Measurements from ENCODE around the gene PTPRR. TPM values are rescaled to one million over a fixed set of nuclear protein-coding genes. Genes with fewer than 3 reads are reported as not detected.

The PTPRR gene
- total RNA-seq, 1 experiment from 2014 or later, result 0.59 TPM

GRCh38 chr12:70664465-70664881 lies 256.1 kb downstream of the PTPRR start:
- no peaks in the 10 kb centered on the region for H3K27me3 ChIP-seq (ENCODE audit: control insufficient read depth, insufficient read depth, low read length)
- peak; percentile 17 for DNase-seq
- no peaks in the 10 kb centered on the region for H3K36me3 ChIP-seq (replicated peaks; ENCODE audit: control insufficient read depth, insufficient read depth, low read length)
- no peak overlapping the region for H3K4me3 ChIP-seq (ENCODE audit: insufficient read depth, low read depth, low read length)

- no peak for DNase-seq
- no peaks in the 10 kb centered on the region for H3K27me3 ChIP-seq (ENCODE audit: control insufficient read depth, insufficient read depth, low read length)
- H3K4me3 ChIP-seq (ENCODE audit: insufficient read depth, low read depth, low read length), result no peak overlapping the region
- no peaks in the 10 kb centered on the region for H3K36me3 ChIP-seq (replicated peaks; ENCODE audit: control insufficient read depth, insufficient read depth, low read length)
Measured at GRCh38 chr12:70663838-70664237, 256.7 kb downstream of the PTPRR start.

- DNase-seq, result no peak
- no peaks in the 10 kb centered on the region for H3K27me3 ChIP-seq (ENCODE audit: control insufficient read depth, insufficient read depth, low read length)
- H3K36me3 ChIP-seq (replicated peaks; ENCODE audit: control insufficient read depth, insufficient read depth, low read length), result no peaks in the 10 kb centered on the region
- H3K4me3 ChIP-seq (ENCODE audit: insufficient read depth, low read depth, low read length), result no peak overlapping the region
Measured at GRCh38 chr12:70661466-70662161, 258.9 kb downstream of the PTPRR start.

GRCh38 chr12:70660620-70661219 lies 259.8 kb downstream of the PTPRR start:
- DNase-seq, result no peak
- no peak overlapping the region for H3K4me3 ChIP-seq (ENCODE audit: insufficient read depth, low read depth, low read length)
- H3K36me3 ChIP-seq (replicated peaks; ENCODE audit: control insufficient read depth, insufficient read depth, low read length), result no peaks in the 10 kb centered on the region
- H3K27me3 ChIP-seq (ENCODE audit: control insufficient read depth, insufficient read depth, low read length), result no peaks in the 10 kb centered on the region

GRCh38 chr12:70660002-70660604 lies 260.4 kb downstream of the PTPRR start:
- Histone ChIP-seq H3K36me3 (replicated peaks; ENCODE audit: control insufficient read depth, insufficient read depth, low read length) (no peaks in the 10 kb centered on the region), H3K4me3 (ENCODE audit: insufficient read depth, low read depth, low read length) (no peak overlapping the region), H3K27me3 (ENCODE audit: control insufficient read depth, insufficient read depth, low read length) (no peaks in the 10 kb centered on the region)
- DNase-seq, result no peak

GRCh38 chr12:70659077-70659606 lies 261.4 kb downstream of the PTPRR start:
- Histone ChIP-seq H3K36me3 (replicated peaks; ENCODE audit: control insufficient read depth, insufficient read depth, low read length) (no peaks in the 10 kb centered on the region), H3K4me3 (ENCODE audit: insufficient read depth, low read depth, low read length) (no peak overlapping the region), H3K27me3 (ENCODE audit: control insufficient read depth, insufficient read depth, low read length) (no peaks in the 10 kb centered on the region)
- DNase-seq, result no peak

- no peak for DNase-seq
- Histone ChIP-seq H3K27me3 (ENCODE audit: control insufficient read depth, insufficient read depth, low read length) (no peaks in the 10 kb centered on the region), H3K36me3 (replicated peaks; ENCODE audit: control insufficient read depth, insufficient read depth, low read length) (no peaks in the 10 kb centered on the region), H3K4me3 (ENCODE audit: insufficient read depth, low read depth, low read length) (no peak overlapping the region)
Measured at GRCh38 chr12:70657616-70658286, 262.8 kb downstream of the PTPRR start.

GRCh38 chr12:70652451-70652850 lies 268.1 kb downstream of the PTPRR start:
- H3K4me3 ChIP-seq (ENCODE audit: insufficient read depth, low read depth, low read length), result no peak overlapping the region
- H3K27me3 ChIP-seq (ENCODE audit: control insufficient read depth, insufficient read depth, low read length), result no peaks in the 10 kb centered on the region
- H3K36me3 ChIP-seq (replicated peaks; ENCODE audit: control insufficient read depth, insufficient read depth, low read length), result no peaks in the 10 kb centered on the region
- DNase-seq, result no peak

- no peaks in the 10 kb centered on the region for H3K36me3 ChIP-seq (replicated peaks; ENCODE audit: control insufficient read depth, insufficient read depth, low read length)
- DNase-seq, result no peak
- no peak overlapping the region for H3K4me3 ChIP-seq (ENCODE audit: insufficient read depth, low read depth, low read length)
- no peaks in the 10 kb centered on the region for H3K27me3 ChIP-seq (ENCODE audit: control insufficient read depth, insufficient read depth, low read length)
Measured at GRCh38 chr12:70648831-70649230, 271.7 kb downstream of the PTPRR start.

GRCh38 chr12:70648191-70648590 lies 272.3 kb downstream of the PTPRR start:
- Histone ChIP-seq H3K4me3 (ENCODE audit: insufficient read depth, low read depth, low read length) (no peak overlapping the region), H3K36me3 (replicated peaks; ENCODE audit: control insufficient read depth, insufficient read depth, low read length) (no peaks in the 10 kb centered on the region), H3K27me3 (ENCODE audit: control insufficient read depth, insufficient read depth, low read length) (no peaks in the 10 kb centered on the region)
- DNase-seq, result no peak

- DNase-seq, result no peak
- H3K36me3 ChIP-seq (replicated peaks; ENCODE audit: control insufficient read depth, insufficient read depth, low read length), result no peaks in the 10 kb centered on the region
- no peaks in the 10 kb centered on the region for H3K27me3 ChIP-seq (ENCODE audit: control insufficient read depth, insufficient read depth, low read length)
Measured at GRCh38 chr12:70646850-70647249, 273.7 kb downstream of the PTPRR start.

GRCh38 chr12:70645494-70646317 lies 274.8 kb downstream of the PTPRR start:
- Histone ChIP-seq H3K4me3 (ENCODE audit: insufficient read depth, low read depth, low read length) (no peak overlapping the region), H3K36me3 (replicated peaks; ENCODE audit: control insufficient read depth, insufficient read depth, low read length) (no peaks in the 10 kb centered on the region), H3K27me3 (ENCODE audit: control insufficient read depth, insufficient read depth, low read length) (no peaks in the 10 kb centered on the region)
- DNase-seq, result no peak

More at GRCh38 chr12:70646850-70647249, 273.7 kb downstream of the PTPRR start:
- H3K4me3 ChIP-seq (ENCODE audit: insufficient read depth, low read depth, low read length), result no peak overlapping the region

- no peak for DNase-seq
- Histone ChIP-seq H3K4me3 (ENCODE audit: insufficient read depth, low read depth, low read length) (no peak overlapping the region), H3K27me3 (ENCODE audit: control insufficient read depth, insufficient read depth, low read length) (no peaks in the 10 kb centered on the region), H3K36me3 (replicated peaks; ENCODE audit: control insufficient read depth, insufficient read depth, low read length) (no peaks in the 10 kb centered on the region)
Measured at GRCh38 chr12:70644861-70645260, 275.7 kb downstream of the PTPRR start.

GRCh38 chr12:70643939-70644338 lies 276.6 kb downstream of the PTPRR start:
- no peak for DNase-seq
- H3K4me3 ChIP-seq (ENCODE audit: insufficient read depth, low read depth, low read length), result no peak overlapping the region
- no peaks in the 10 kb centered on the region for H3K36me3 ChIP-seq (replicated peaks; ENCODE audit: control insufficient read depth, insufficient read depth, low read length)
- no peaks in the 10 kb centered on the region for H3K27me3 ChIP-seq (ENCODE audit: control insufficient read depth, insufficient read depth, low read length)

All from H7 (cell line).